Left lung (tissue), 10 donors: ENCODE results near the gene KREMEN2. TPM values are rescaled to one million over a fixed set of nuclear protein-coding genes. Genes with fewer than 3 reads are reported as not detected.

Experiments used
- ATAC-seq: fragments of 200-7000 bp; cut with Tn5 transposase; one replicate; pipeline ENCODE4 v1.9.1; 2020; ENCODE audit warnings: moderate library complexity
- DNase-seq, 4 donors: peaks; one replicate each; pipeline ENCODE4 v3.0.0-alpha.2; 2013 to 2020
- H3K27ac ChIP-seq, 2 donors: fragments of 200-600 bp; sonication (generic) in 1 of 2; one replicate each; pipeline versions ENCODE4 v1.5.0 to v1.8.0; 2020 to 2021
- H3K27me3 ChIP-seq, 2 donors: fragments of 200-600 bp; sonication (generic) in 1 of 2; one replicate each; pipeline versions ENCODE4 v1.5.0 to v1.8.0; 2020 to 2021
- H3K36me3 ChIP-seq, 2 donors: fragments of 200-600 bp; sonication (generic) in 1 of 2; one replicate each; pipeline versions ENCODE4 v1.5.0 to v1.8.0; 2020 to 2021
- H3K4me1 ChIP-seq, 2 donors: fragments of 200-600 bp; one replicate each; pipeline ENCODE4 v1.8.0; 2021
- H3K4me3 ChIP-seq, 2 donors: fragments of 200-600 bp; sonication (generic) in 1 of 2; one replicate each; pipeline versions ENCODE4 v1.5.0 to v1.8.0; 2020 to 2021; ENCODE audit warnings: mild to moderate bottlenecking in 1 of 2
- H3K9me3 ChIP-seq, 2 donors: fragments of 200-600 bp; sonication (generic) in 1 of 2; one replicate each; pipeline versions ENCODE4 v1.5.0 to v1.8.0; 2020 to 2021
- CTCF ChIP-seq, 2 donors: fragments of 200-600 bp; sonication (generic) in 1 of 2; IDR thresholded peaks; one replicate each; pipeline versions ENCODE4 v1.5.0 to v1.8.0; 2021; ENCODE audit warnings: antibody characterized with exemption in 2 of 2
- intact Hi-C, 2 donors: fragments of 100-400 bp; cut with DNase I; formaldehyde crosslinking; loops; one replicate each; pipeline versions ENCODE4 v1.11.2 to v1.14.2; 2022
- polyA plus RNA-seq, 6 donors: library from polyadenylated mRNA; unstranded; fragments of 120-200 nt; gene quantifications; one replicate each; pipeline ENCODE4 v1.2.1, GENCODE V29; 2013; ENCODE audit not compliant: insufficient read length in 6 of 6
- total RNA-seq, 2 donors: library from RNA; stranded (reverse); fragmentation: NEBNext Ultra II Directional; extraction: Animal tissue kit (Norgen Biotek cat#: 25700); gene quantifications; one replicate each; pipeline ENCODE4 v1.2.1, GENCODE V29; 2021
- donor health status: DM: no; HTN: yes; CAD: no.
- donor health status: DM: no; HTN: no; CAD: no.

The KREMEN2 gene
- total and polyA plus RNA-seq, 8 donors, result 0.17 to 0.36 (median 0.20) TPM; not detected in 3

DNA sequence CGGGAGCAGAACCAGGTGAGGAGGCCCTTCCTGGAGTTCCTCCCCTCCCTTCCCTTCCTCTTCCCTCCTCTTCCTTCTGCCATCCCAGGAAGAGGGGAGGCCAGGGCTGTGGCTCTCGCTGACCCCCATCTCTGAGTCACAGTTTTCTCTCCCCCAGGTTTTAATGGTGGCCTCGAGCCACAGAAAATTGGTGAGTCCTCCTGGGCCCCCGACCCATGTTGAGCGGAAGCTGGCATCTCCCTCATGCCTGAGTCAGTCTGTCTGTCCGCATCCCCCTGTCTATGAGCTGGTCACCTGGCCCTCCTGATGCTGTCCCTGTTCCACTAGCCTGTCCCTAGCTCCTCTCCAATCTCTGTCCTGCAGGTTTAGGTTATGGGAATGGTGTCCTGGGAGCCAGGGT is 35.9 kb downstream of the KREMEN2 start:
- ATAC-seq (no peak), DNase-seq (no peak)
- intact Hi-C loops, result no loop called here
- Histone ChIP-seq H3K9me3 (no peaks in the 10 kb centered on the region), H3K27ac (no peak overlapping the region), H3K4me3 (no peak overlapping the region), H3K36me3 (no peaks in the 10 kb centered on the region), H3K27me3 (peaks cover under 1 to 15% of the 10 kb centered on the region in 2 donors), H3K4me1 (peaks cover 0 to 5% of the 10 kb centered on the region in 2 donors)
- TF ChIP-seq CTCF (IDR thresholded peaks at IDR 0.05), result no peak

- no peak for TF ChIP-seq CTCF (IDR thresholded peaks at IDR 0.05)
Observed at GRCh38 chr16:3000540-3000939, 36.5 kb downstream of the KREMEN2 start.

DNA sequence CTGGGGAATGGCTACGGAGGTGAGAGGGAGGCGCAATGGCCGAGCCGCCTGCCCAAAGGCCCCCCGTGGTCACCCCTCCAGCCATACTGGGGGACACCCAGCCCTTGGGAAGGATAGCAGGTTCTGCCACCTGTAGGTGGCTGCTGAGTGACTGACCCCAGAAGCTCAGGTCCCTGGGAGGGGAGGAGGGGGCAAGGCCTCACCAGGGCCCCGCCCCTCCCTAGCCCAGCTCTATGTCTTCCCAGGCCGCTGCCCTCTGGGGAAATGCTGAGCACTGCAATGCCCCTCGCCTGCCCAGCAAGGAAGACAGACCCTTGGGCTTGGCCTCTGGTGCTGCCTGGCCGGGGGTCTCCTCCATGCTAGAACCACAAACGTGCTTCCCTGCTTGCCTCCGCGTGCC is 37.2 kb downstream of the KREMEN2 start:
- Histone ChIP-seq H3K9me3 (no peaks in the 10 kb centered on the region), H3K27ac (no peak overlapping the region), H3K27me3 (peaks cover 6 to 29% of the 10 kb centered on the region in 2 donors), H3K4me3 (no peak overlapping the region), H3K36me3 (no peaks in the 10 kb centered on the region), H3K4me1 (peaks cover 0 to 18% of the 10 kb centered on the region in 2 donors)
- ATAC-seq, result no peak
- intact Hi-C loops, result no loop called here
- DNase-seq, result no peak
- no peak for TF ChIP-seq CTCF (IDR thresholded peaks at IDR 0.05)

More at GRCh38 chr16:3000540-3000939, 36.5 kb downstream of the KREMEN2 start:
- DNase-seq, result no peak
- peaks cover 2 to 21% of the 10 kb centered on the region in 2 donors for H3K27me3 ChIP-seq
- H3K4me3 ChIP-seq, result no peak overlapping the region
- no peaks in the 10 kb centered on the region for H3K9me3 ChIP-seq
- no peak overlapping the region for H3K27ac ChIP-seq
- peaks cover 0 to 11% of the 10 kb centered on the region in 2 donors for H3K4me1 ChIP-seq
- intact Hi-C loops, result no loop called here
- ATAC-seq, result no peak
- H3K36me3 ChIP-seq, result no peaks in the 10 kb centered on the region

DNA sequence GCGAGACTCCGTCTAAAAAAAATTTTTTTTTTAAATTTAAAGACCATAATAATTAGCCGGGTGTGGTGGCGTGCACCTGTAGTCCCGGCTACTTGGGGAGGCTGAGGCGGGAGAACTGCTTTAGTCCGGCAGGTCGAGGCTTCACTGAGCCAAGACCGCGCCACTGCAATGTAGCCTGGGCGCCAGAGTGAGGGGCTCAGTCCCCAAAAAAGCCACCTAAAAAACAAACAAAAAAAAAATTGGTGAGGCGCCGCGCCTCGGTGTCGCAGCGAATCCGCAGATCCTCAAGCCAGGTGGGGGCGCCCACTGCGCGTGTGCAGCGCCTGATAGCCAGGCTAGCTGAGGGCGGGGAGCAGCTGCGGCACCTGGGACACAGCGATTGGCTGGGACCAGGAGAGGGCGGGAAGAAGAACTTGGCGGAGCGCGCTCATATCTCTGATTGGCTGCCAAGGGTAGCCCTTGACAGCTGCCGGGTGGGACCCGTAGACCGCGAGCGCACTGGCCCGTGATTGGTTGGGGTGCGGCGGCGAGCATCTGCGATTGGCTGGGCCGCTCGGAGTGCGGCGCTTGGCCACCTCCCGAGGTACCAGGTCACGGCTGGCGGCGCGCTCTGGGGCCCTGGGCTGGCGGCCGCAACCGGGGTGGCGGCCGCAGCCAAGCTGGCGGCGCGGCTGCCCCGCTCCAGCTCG is 39.7 kb downstream of the KREMEN2 start:
- ATAC-seq (peak; percentile 96), DNase-seq (peak; percentile 85 to 98 (median 97))
- peak; percentile 32 to 41 for TF ChIP-seq CTCF (IDR thresholded peaks at IDR 0.05)
- Histone ChIP-seq H3K27ac (no peak overlapping the region), H3K9me3 (no peaks in the 10 kb centered on the region), H3K27me3 (peaks cover 6 to 49% of the 10 kb centered on the region in 2 donors), H3K36me3 (no peaks in the 10 kb centered on the region), H3K4me1 (peaks cover 5 to 43% of the 10 kb centered on the region in 2 donors), H3K4me3 (peak overlapping the region in 1 of 2 donors; percentile 47)
- intact Hi-C loops, result no loop called here

DNA sequence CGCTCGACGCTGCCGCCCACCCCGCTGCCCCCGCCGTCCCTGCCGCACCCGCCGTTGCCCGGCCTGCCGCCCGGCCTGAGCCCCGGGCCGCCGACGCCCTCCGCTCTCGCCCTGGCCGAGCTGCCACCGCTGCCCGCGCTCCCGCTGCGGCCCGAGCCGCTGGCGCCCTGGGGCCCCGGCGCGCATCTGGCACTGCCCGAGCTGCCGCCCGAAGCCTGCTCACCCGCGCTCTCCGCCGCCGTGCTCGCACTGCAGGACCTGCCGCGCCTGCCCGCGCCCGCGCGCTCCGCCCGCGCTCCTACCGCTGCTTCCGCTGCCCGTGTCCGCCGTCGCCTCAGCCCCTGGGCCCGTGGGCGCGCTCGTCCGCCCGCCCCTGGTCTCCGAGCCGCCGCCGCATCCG is 40.2 kb downstream of the KREMEN2 start:
- H3K9me3 ChIP-seq, result no peaks in the 10 kb centered on the region
- peak in 1 of 4 donors; percentile 85 for DNase-seq
- no peak overlapping the region for H3K27ac ChIP-seq
- H3K4me1 ChIP-seq, result peaks cover 7 to 48% of the 10 kb centered on the region in 2 donors
- ATAC-seq, result no peak
- peak overlapping the region in 1 of 2 donors; percentile 47 for H3K4me3 ChIP-seq
- no peaks in the 10 kb centered on the region for H3K36me3 ChIP-seq
- H3K27me3 ChIP-seq, result peaks cover 6 to 55% of the 10 kb centered on the region in 2 donors
- intact Hi-C loops, result no loop called here
- TF ChIP-seq CTCF (IDR thresholded peaks at IDR 0.05), result no peak
